Mucosa of descending colon (tissue), 3 donors: ENCODE data around the gene NECAB3. TPM values are rescaled to one million over a fixed set of nuclear protein-coding genes. Genes with fewer than 3 reads are reported as not detected.
A peak's percentile ranks its signal among the peaks of the same experiment; 100 is the strongest.

Source experiments
- ATAC-seq: fragments of 200-7000 bp; cut with Tn5 transposase; one replicate; pipeline ENCODE4 v1.9.1; 2020; ENCODE audit warnings: mild to moderate bottlenecking, moderate library complexity
- DNase-seq, 3 donors: peaks; one replicate each; pipeline ENCODE4 v3.0.0-alpha.2; 2020
- H3K36me3 ChIP-seq: fragments of 200-600 bp; one replicate; pipeline ENCODE4 v1.8.0; 2021; ENCODE audit warnings: low read depth, mild to moderate bottlenecking
- H3K4me1 ChIP-seq: fragments of 200-600 bp; one replicate; pipeline ENCODE4 v1.8.0; 2021; ENCODE audit warnings: low read depth, mild to moderate bottlenecking
- H3K4me3 ChIP-seq: fragments of 200-600 bp; one replicate; pipeline ENCODE4 v1.8.0; 2021; ENCODE audit warnings: mild to moderate bottlenecking
- H3K9me3 ChIP-seq: fragments of 200-600 bp; one replicate; pipeline ENCODE4 v1.8.0; 2021; ENCODE audit warnings: mild to moderate bottlenecking
- CTCF ChIP-seq: fragments of 200-600 bp; IDR thresholded peaks from one replicate; pipeline ENCODE4 v1.8.0; 2022; ENCODE audit warnings: antibody characterized with exemption, mild to moderate bottlenecking
- intact Hi-C, 2 donors: fragments of 100-400 bp; cut with DNase I in 1 of 2; cut with micrococcal nuclease in 1 of 2; formaldehyde crosslinking; loops; one replicate each; pipeline versions ENCODE4 v1.11.0 to v1.11.1; 2022; cut with DNase I, micrococcal nuclease
- total RNA-seq, 3 donors: library from RNA; stranded (reverse); fragmentation: NEBNext Ultra II Directional in 2 of 3; extraction: Animal tissue kit (Norgen Biotek cat#: 25700) in 2 of 3; gene quantifications; one replicate each; pipeline versions ENCODE4 v1.2.1 to v1.2.4, GENCODE V29; 2021 to 2023
- donor health status: DM: no; HTN: no; CAD: no; lungs with moderate emphysema.
- donor health status: DM: no; HTN: no; CAD: no.
- donor health status: DM: no; HTN: yes; CAD: no.

Gene NECAB3
- total RNA-seq, 3 donors from 2014 or later = 50.7 to 55.7 (median 51.7) TPM

- Histone ChIP-seq H3K36me3 (no peaks in the 10 kb centered on the region), H3K4me3 (peak overlapping the region; percentile 32), H3K4me1 (peaks cover 33% of the 10 kb centered on the region), H3K9me3 (no peaks in the 10 kb centered on the region)
- intact Hi-C loops = no loop called here
- DNase-seq = peak; percentile 67 to 85 (median 83)
- peak; percentile 40 for ATAC-seq
- TF ChIP-seq CTCF = no peak
Observed at GRCh38 chr20:33667245-33667675, 7.0 kb downstream of the NECAB3 start.

GRCh38 chr20:33666293-33667244, 7.7 kb downstream of the NECAB3 start, which contains the start of gene ACTL10:
Gene ACTL10 (plus strand): TSS chr20:33666943. CDS start chr20:33667498, 555 bp downstream.
- Histone ChIP-seq H3K4me3 (peak within 1 kb of the TSS; percentile 32), H3K4me1 (peaks cover 33% of the 10 kb centered on the region), H3K9me3 (no peaks in the 10 kb centered on the region), H3K36me3 (no peaks in the 10 kb centered on the region)
- TF ChIP-seq CTCF = peak; percentile 18
- DNase-seq (peak; percentile 99 to 100 (median 99)), ATAC-seq (peak; percentile 78)
- intact Hi-C loops = no loop called here

- H3K36me3 ChIP-seq = no peaks in the 10 kb centered on the region
- H3K9me3 ChIP-seq = no peaks in the 10 kb centered on the region
- peaks cover 33% of the 10 kb centered on the region for H3K4me1 ChIP-seq
- no peak for ATAC-seq
- no peak for TF ChIP-seq CTCF
- intact Hi-C loops = no loop called here
- H3K4me3 ChIP-seq = no peak overlapping the region
- peak in 2 of 3 donors; percentile 33 to 57 for DNase-seq
Observed at GRCh38 chr20:33664762-33665144, 9.5 kb downstream of the NECAB3 start.

- TF ChIP-seq CTCF = no peak
- no peak for DNase-seq
- H3K9me3 ChIP-seq = no peaks in the 10 kb centered on the region
- H3K4me3 ChIP-seq = no peak overlapping the region
- ATAC-seq = no peak
- intact Hi-C loops = no loop called here
- H3K36me3 ChIP-seq = no peaks in the 10 kb centered on the region
- H3K4me1 ChIP-seq = peaks cover 33% of the 10 kb centered on the region
Observed at GRCh38 chr20:33664085-33664761, 10.0 kb downstream of the NECAB3 start.

- Histone ChIP-seq H3K9me3 (no peaks in the 10 kb centered on the region), H3K36me3 (no peaks in the 10 kb centered on the region), H3K4me3 (peak overlapping the region; percentile 40), H3K4me1 (peaks cover 30% of the 10 kb centered on the region)
- ATAC-seq = peak; percentile 66
- intact Hi-C loops = no loop called here
- TF ChIP-seq CTCF = no peak
- DNase-seq = peak; percentile 87 to 95 (median 91)
Observed at GRCh38 chr20:33663161-33664084, 10.8 kb downstream of the NECAB3 start.
